OCI-LY3 (cell line): Measurements from ENCODE around the gene DYRK1B.
"Not testable (repeated sequence)": the region's sequence is repeated elsewhere in the genome, so short reads cannot be mapped to it uniquely, and the experiment has no call there.

Experiments
- CTCF ChIP-seq: fragments of 200-600, 300-600 bp; sonication (generic); IDR thresholded peaks from 2 replicates; pipeline ENCODE4 v1.5.1; 2014; ENCODE audit warnings: antibody characterized with exemption, low read length, low read depth
- EZH2phosphoT487 ChIP-seq: fragments of 200-600 bp; shearing (Covaris generic); IDR thresholded peaks from 2 replicates; pipeline ENCODE4 v1.6.1; 2018; ENCODE audit warnings: antibody characterized with exemption, mixed run types, low read depth

GRCh38 chr19:39877982-39878381 is 44.0 kb upstream of the DYRK1B start:
- TF ChIP-seq CTCF, EZH2phosphoT487: not testable (repeated sequence)
